Neuronal stem cell (in vitro differentiated cells): Measurements from ENCODE around the gene LEMD3.

Experiments used
- DNase-seq: peaks from one replicate; pipeline ENCODE4 v3.0.0-alpha.2; 2013; ENCODE audit warnings: low spot score
- H2AFZ ChIP-seq: one replicate; pipeline ENCODE4 v1.6.1; 2013; ENCODE audit warnings: mild to moderate bottlenecking, low read length, inconsistent platforms
- H2AK5ac ChIP-seq: 2 replicates; pipeline ENCODE4 v1.6.1; 2013; ENCODE audit warnings: low read depth, mild to moderate bottlenecking, inconsistent platforms, low read length, moderate library complexity, mixed read lengths
- H2BK120ac ChIP-seq: 2 replicates; pipeline ENCODE4 v1.6.1; 2013; ENCODE audit warnings: low read depth, mild to moderate bottlenecking, inconsistent platforms, low read length, moderate library complexity, mixed read lengths
- H2BK12ac ChIP-seq: one replicate; pipeline ENCODE4 v1.6.1; 2013; ENCODE audit warnings: low read length, inconsistent platforms
- H2BK15ac ChIP-seq: 2 replicates; pipeline ENCODE4 v1.6.1; 2013; ENCODE audit warnings: mild to moderate bottlenecking, low read length, inconsistent platforms, mixed read lengths
- H2BK5ac ChIP-seq: one replicate; pipeline ENCODE4 v1.6.1; 2013; ENCODE audit warnings: inconsistent platforms, mild to moderate bottlenecking, low read length, moderate library complexity
- H3K14ac ChIP-seq: one replicate; pipeline ENCODE4 v1.6.1; 2013; ENCODE audit warnings: low read length, inconsistent platforms
- H3K18ac ChIP-seq: 2 replicates; pipeline ENCODE4 v1.6.1; 2013; ENCODE audit warnings: low read length, inconsistent platforms
- H3K23ac ChIP-seq: 2 replicates; pipeline ENCODE4 v1.6.1; 2013; ENCODE audit warnings: low read depth, mild to moderate bottlenecking, mixed read lengths, low read length, inconsistent platforms; ENCODE audit not compliant: poor library complexity
- H3K27ac ChIP-seq: replicated peaks from 3 replicates; pipeline ENCODE4 v1.5.1; 2013; ENCODE audit warnings: low read length, inconsistent platforms
- H3K27me3 ChIP-seq, 3 experiments: 2 replicates each; pipeline ENCODE4 v1.6.1; 2013; ENCODE audit warnings: low read length in 3 of 3, mild to moderate bottlenecking in 2 of 3, inconsistent platforms in 1 of 3, low read depth in 1 of 3, mixed read lengths in 1 of 3, moderate library complexity in 1 of 3; ENCODE audit not compliant: control insufficient read depth in 3 of 3, insufficient read depth in 3 of 3
- H3K36me3 ChIP-seq, 2 donors: replicated peaks in 1 of 2; 2 replicates each; pipeline ENCODE4 v1.6.1; 2013; ENCODE audit warnings: low read length in 2 of 2; ENCODE audit not compliant: control insufficient read depth in 2 of 2, insufficient read depth in 2 of 2
- H3K4ac ChIP-seq: 2 replicates; pipeline ENCODE4 v1.6.1; 2013; ENCODE audit warnings: inconsistent platforms, mild to moderate bottlenecking, low read length, moderate library complexity
- H3K4me1 ChIP-seq, 2 donors: 1 replicate in 1 of 2; 2 replicates in 1 of 2; pipeline ENCODE4 v1.6.1; 2013; ENCODE audit warnings: low read length in 2 of 2, low read depth in 1 of 2; ENCODE audit not compliant: control insufficient read depth in 2 of 2, insufficient read depth in 1 of 2
- H3K4me2 ChIP-seq: one replicate; pipeline ENCODE4 v1.6.1; 2013; ENCODE audit warnings: mild to moderate bottlenecking, low read length, inconsistent platforms; ENCODE audit not compliant: insufficient read depth, poor library complexity, severe bottlenecking
- H3K4me3 ChIP-seq, 2 donors: 2 replicates each; pipeline ENCODE4 v1.5.1; 2013; ENCODE audit warnings: low read length in 2 of 2, mild to moderate bottlenecking in 2 of 2, inconsistent platforms in 1 of 2, moderate library complexity in 1 of 2
- H3K79me1 ChIP-seq: one replicate; pipeline ENCODE4 v1.6.1; 2013; ENCODE audit warnings: low read depth, mild to moderate bottlenecking, inconsistent platforms, low read length, moderate library complexity
- H3K9ac ChIP-seq: one replicate; pipeline ENCODE4 v1.6.1; 2013; ENCODE audit warnings: mild to moderate bottlenecking, low read depth, low read length, inconsistent platforms; ENCODE audit not compliant: poor library complexity
- H3K9me3 ChIP-seq, 2 donors: replicated peaks in 1 of 2; 2 replicates each; pipeline versions ENCODE3 to v1.6.1; 2013; ENCODE audit warnings: low read length in 2 of 2, mild to moderate bottlenecking in 2 of 2, inconsistent platforms in 1 of 2, low read depth in 1 of 2, mixed read lengths in 1 of 2, moderate library complexity in 1 of 2; ENCODE audit not compliant: control insufficient read depth in 2 of 2, insufficient read depth in 1 of 2
- H4K8ac ChIP-seq: one replicate; pipeline ENCODE4 v1.6.1; 2013; ENCODE audit warnings: low read depth, mild to moderate bottlenecking, inconsistent platforms, low read length, moderate library complexity
- H4K91ac ChIP-seq: one replicate; pipeline ENCODE4 v1.6.1; 2013; ENCODE audit warnings: low read length, low read depth, mild to moderate bottlenecking, inconsistent platforms; ENCODE audit not compliant: poor library complexity
- WGBS, 2 donors: extraction: QIAGEN DNeasy Blood & Tissue Kit; methylation state at CpG; one replicate each; pipeline ENCODE4 v1.1.7; 2013; ENCODE audit warnings: missing lambda C conversion rate in 2 of 2, mixed read lengths in 1 of 2; ENCODE audit not compliant: insufficient read length in 2 of 2, insufficient replicate concordance in 1 of 2; ENCODE audit errors: extremely low coverage in 2 of 2; 5-methylcytosine and 5-hydroxymethylcytosine counted together

LEMD3 gene

GRCh38 chr12:65199604-65200003, 30.2 kb downstream of the LEMD3 start:
- no peak overlapping the region for H2BK120ac ChIP-seq
- H3K4me1 ChIP-seq: no peaks in the 10 kb centered on the region
- H3K36me3 ChIP-seq: no peaks in the 10 kb centered on the region
- WGBS, 2 donors: no CpG with 5 or more reads among the region's 2 CpGs
- no peak overlapping the region for H3K23ac ChIP-seq
- no peak overlapping the region for H3K27ac ChIP-seq
- no peak overlapping the region for H3K4ac ChIP-seq
- H2BK12ac ChIP-seq: no peak overlapping the region
- H3K4me2 ChIP-seq: no peak overlapping the region
- no peak overlapping the region for H2BK5ac ChIP-seq
- no peak overlapping the region for H3K18ac ChIP-seq
- H2BK15ac ChIP-seq: no peak overlapping the region
- H4K8ac ChIP-seq: no peak overlapping the region
- H3K79me1 ChIP-seq: no peaks in the 10 kb centered on the region
- no peaks in the 10 kb centered on the region for H3K27me3 ChIP-seq
- H4K91ac ChIP-seq: no peak overlapping the region
- no peak for DNase-seq
- H2AK5ac ChIP-seq: no peak overlapping the region
- no peak overlapping the region for H3K14ac ChIP-seq
- H3K9ac ChIP-seq: no peak overlapping the region
- peaks cover 0 to 10% of the 10 kb centered on the region in 2 donors for H3K9me3 ChIP-seq
- H2AFZ ChIP-seq: no peak overlapping the region
- H3K4me3 ChIP-seq: no peak overlapping the region

GRCh38 chr12:65200007-65200665, 30.8 kb downstream of the LEMD3 start:
- Histone ChIP-seq H3K14ac (no peak overlapping the region), H2AK5ac (no peak overlapping the region), H3K9me3 (peaks cover 0 to 10% of the 10 kb centered on the region in 2 donors), H3K23ac (no peak overlapping the region), H3K18ac (no peak overlapping the region), H2BK120ac (no peak overlapping the region), H3K4me3 (no peak overlapping the region), H2BK12ac (no peak overlapping the region), H4K8ac (no peak overlapping the region), H2BK5ac (no peak overlapping the region), H3K79me1 (no peaks in the 10 kb centered on the region), H3K4me2 (no peak overlapping the region), H3K27me3 (no peaks in the 10 kb centered on the region), H3K9ac (no peak overlapping the region), H2AFZ (no peak overlapping the region), H3K27ac (no peak overlapping the region), H4K91ac (no peak overlapping the region), H3K36me3 (no peaks in the 10 kb centered on the region), H3K4ac (no peak overlapping the region), H3K4me1 (no peaks in the 10 kb centered on the region), H2BK15ac (no peak overlapping the region)
- WGBS, 2 donors: no CpG with 5 or more reads among the region's 6 CpGs
- DNase-seq: no peak

GRCh38 chr12:65203376-65203775, 34.0 kb downstream of the LEMD3 start:
- Histone ChIP-seq H2AK5ac (no peak overlapping the region), H3K36me3 (no peaks in the 10 kb centered on the region), H3K14ac (no peak overlapping the region), H3K4me2 (no peak overlapping the region), H3K27ac (no peak overlapping the region), H4K91ac (no peak overlapping the region), H3K9me3 (no peaks in the 10 kb centered on the region), H3K18ac (no peak overlapping the region), H4K8ac (no peak overlapping the region), H2BK120ac (no peak overlapping the region), H3K4me1 (no peaks in the 10 kb centered on the region), H2BK15ac (no peak overlapping the region), H3K4me3 (no peak overlapping the region), H3K4ac (no peak overlapping the region), H3K9ac (no peak overlapping the region), H2BK5ac (no peak overlapping the region), H3K27me3 (no peaks in the 10 kb centered on the region), H3K23ac (no peak overlapping the region), H2BK12ac (no peak overlapping the region), H3K79me1 (no peaks in the 10 kb centered on the region), H2AFZ (no peak overlapping the region)
- no peak for DNase-seq

GRCh38 chr12:65204886-65205525, 35.6 kb downstream of the LEMD3 start:
- Histone ChIP-seq H3K9ac (no peak overlapping the region), H3K9me3 (no peaks in the 10 kb centered on the region)
- no CpG with 5 or more reads among the region's 2 CpGs for WGBS, 2 donors

More at GRCh38 chr12:65204886-65205525, 35.6 kb downstream of the LEMD3 start:
- Histone ChIP-seq H3K27me3 (no peaks in the 10 kb centered on the region), H3K14ac (no peak overlapping the region), H3K79me1 (no peaks in the 10 kb centered on the region), H2BK120ac (no peak overlapping the region), H2BK15ac (no peak overlapping the region), H3K4me3 (no peak overlapping the region), H3K4me1 (no peaks in the 10 kb centered on the region), H2AFZ (no peak overlapping the region), H3K27ac (no peak overlapping the region), H3K18ac (no peak overlapping the region), H2AK5ac (no peak overlapping the region), H2BK12ac (no peak overlapping the region), H3K36me3 (no peaks in the 10 kb centered on the region), H3K4me2 (no peak overlapping the region), H2BK5ac (no peak overlapping the region), H4K91ac (no peak overlapping the region), H3K23ac (no peak overlapping the region), H3K4ac (no peak overlapping the region), H4K8ac (no peak overlapping the region)
- no peak for DNase-seq
